ENCODE measurements around the gene TSSC4.
"Not testable (repeated sequence)": the region's sequence is repeated elsewhere in the genome, so short reads cannot be mapped to it uniquely, and the experiment has no call there.

Gene TSSC4

DNA sequence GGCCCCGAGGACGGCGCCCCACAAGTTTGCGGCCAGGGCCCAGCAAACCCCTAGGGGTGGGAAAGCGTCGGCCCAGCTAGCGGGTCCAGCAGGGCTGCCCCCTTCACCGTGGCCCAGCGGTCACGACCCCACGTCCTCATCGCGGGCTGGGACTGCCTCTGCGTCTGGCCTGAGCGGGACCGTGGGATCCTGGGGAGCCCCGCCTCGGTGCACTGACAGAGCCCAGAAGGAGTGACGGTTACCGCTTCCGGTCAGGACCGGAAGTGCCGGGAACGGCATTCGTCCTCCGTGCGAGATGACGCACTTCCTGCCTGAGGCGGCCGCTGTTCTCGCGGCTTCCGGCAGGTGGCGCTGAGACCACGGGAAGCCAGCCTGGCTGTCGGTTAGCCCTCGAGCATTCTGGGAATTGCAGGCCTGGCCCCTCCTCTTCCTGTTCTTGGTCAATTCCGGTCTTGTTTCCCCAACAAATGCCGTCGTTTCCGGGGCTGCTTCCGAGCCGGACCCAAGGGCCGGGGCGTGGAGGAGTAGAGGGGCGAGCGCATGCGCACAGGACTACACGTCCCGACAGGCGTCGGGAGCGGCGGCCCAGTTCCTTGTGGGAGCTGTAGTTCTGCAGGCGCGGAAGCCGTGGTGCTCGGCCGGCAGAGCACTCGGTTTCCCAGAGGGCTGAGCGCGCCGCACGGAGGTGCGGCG lies at the start of gene TSSC4:
TSSC4 (plus strand) TSS at position 682 of the 693 bp plus-strand sequence. CDS start 1,884 bp downstream, outside the sequence.
- peak within 1 kb of the TSS; percentile 100 for H3K4me3 ChIP-seq (ENCODE audit: low read depth, low read length)
- TF ChIP-seq, protein P1, sequence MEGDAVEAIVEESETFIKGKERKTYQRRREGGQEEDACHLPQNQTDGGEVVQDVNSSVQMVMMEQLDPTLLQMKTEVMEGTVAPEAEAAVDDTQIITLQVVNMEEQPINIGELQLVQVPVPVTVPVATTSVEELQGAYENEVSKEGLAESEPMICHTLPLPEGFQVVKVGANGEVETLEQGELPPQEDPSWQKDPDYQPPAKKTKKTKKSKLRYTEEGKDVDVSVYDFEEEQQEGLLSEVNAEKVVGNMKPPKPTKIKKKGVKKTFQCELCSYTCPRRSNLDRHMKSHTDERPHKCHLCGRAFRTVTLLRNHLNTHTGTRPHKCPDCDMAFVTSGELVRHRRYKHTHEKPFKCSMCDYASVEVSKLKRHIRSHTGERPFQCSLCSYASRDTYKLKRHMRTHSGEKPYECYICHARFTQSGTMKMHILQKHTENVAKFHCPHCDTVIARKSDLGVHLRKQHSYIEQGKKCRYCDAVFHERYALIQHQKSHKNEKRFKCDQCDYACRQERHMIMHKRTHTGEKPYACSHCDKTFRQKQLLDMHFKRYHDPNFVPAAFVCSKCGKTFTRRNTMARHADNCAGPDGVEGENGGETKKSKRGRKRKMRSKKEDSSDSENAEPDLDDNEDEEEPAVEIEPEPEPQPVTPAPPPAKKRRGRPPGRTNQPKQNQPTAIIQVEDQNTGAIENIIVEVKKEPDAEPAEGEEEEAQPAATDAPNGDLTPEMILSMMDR (IDR thresholded peaks at IDR 0.05; ENCODE audit: control insufficient read depth, extremely low read depth, insufficient read depth): peak; percentile 100
- peak; percentile 99 for DNase-seq (ENCODE audit: low read depth)

DNA sequence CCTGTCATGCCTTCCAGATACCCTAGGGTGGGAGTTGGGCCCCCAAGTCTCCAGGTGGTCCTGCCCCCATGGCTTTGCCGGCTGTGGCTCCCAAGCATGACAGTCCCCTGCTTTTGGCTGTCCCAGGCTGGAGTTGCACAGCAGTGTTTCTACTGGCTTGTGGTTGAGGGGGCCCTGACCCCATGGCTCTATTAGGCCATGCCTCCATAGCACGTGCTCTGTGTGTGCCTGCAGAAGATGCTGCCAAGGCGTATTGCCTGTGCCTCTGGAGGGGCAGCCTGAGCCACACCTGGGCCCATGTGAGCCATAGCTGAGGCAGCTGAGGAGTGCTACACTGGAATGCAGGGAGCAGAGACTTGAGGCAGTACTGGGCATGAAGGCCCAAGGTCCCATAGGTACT lies 48.8 kb upstream of the TSSC4 start:
- TF ChIP-seq, protein P1 (IDR thresholded peaks at IDR 0.05; ENCODE audit: control insufficient read depth, extremely low read depth, insufficient read depth): no peak
- no peak for DNase-seq (ENCODE audit: low read depth)
- no peak overlapping the region for H3K4me3 ChIP-seq (ENCODE audit: low read depth, low read length)

DNA sequence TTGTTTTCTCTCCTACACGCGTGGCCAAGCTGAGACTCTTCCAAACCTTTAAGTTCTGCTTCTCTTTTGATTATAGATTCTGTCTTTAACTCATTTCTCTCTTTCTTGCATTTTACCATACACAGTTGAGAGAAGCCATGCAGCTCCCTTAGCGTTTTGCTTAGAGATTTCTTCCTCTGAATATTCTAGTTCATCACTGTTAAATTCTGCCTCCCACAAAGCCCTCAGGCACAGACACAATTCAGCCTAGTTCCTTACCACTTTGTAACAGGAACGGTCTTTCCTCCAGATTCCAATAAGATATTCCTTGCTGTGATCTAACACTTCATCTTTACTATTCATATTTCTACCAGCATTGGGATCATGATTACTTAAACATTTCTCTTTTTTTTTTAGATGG lies 48.1 kb upstream of the TSSC4 start:
- TF ChIP-seq, protein P1 (IDR thresholded peaks at IDR 0.05; ENCODE audit: control insufficient read depth, extremely low read depth, insufficient read depth): no peak
- no peak overlapping the region for H3K4me3 ChIP-seq (ENCODE audit: low read depth, low read length)
- DNase-seq (ENCODE audit: low read depth): no peak

DNA sequence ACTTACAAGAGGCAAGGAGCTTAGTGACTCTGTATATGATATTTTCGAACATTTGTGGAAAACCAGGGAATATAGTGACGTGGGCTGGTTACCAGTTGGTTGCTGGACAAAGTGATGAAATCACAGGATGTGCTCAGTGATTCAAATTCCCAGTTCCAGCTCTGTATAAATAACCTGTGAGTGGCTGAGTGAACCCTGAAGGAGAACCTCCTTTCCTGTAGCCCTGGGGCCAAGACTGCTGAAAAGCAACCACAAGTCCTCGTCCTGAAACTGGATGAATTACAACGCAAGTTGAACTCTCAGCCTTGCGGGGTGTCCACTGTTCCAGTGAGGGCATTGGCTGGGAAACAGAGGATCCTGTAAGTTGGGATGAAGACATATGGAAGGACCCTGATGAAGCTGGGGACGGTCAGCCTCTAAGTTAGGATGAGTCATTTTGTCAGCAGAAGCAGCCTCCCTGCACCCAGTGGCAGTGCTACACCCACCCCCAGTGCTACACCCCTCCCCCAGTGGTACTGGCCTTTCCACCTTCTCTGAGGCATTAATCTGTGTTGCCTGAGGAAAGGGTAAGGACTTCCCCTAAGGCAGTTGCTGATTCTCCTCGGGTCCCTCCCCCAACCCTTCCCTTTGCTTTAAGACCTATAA lies 45.4 kb upstream of the TSSC4 start:
- TF ChIP-seq, protein P1 (IDR thresholded peaks at IDR 0.05; ENCODE audit: control insufficient read depth, extremely low read depth, insufficient read depth): no peak
- no peak for DNase-seq (ENCODE audit: low read depth)
- H3K4me3 ChIP-seq (ENCODE audit: low read depth, low read length): no peak overlapping the region

DNA sequence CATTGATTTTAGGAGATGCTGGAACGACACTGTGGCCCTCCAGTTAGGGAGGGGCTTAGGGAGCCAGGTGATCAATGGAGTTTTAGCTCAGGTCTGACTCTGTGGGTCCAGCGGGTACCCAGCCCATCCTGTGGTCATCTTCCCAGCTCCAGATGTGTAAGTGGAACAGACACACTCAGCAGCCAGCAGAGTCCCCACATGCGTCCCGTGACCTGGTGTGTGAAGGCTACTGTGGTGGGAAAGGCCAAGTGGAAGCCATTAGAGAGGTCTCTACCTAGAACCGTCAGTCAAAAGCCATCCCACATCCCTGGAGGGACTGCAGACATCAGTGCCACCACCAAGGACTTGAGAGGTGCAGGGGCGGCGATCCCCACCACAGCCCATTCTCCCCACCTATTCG lies 43.3 kb upstream of the TSSC4 start:
- H3K4me3 ChIP-seq (ENCODE audit: low read depth, low read length): no peak overlapping the region
- no peak for DNase-seq (ENCODE audit: low read depth)
- TF ChIP-seq, protein P1 (IDR thresholded peaks at IDR 0.05; ENCODE audit: control insufficient read depth, extremely low read depth, insufficient read depth): no peak

DNA sequence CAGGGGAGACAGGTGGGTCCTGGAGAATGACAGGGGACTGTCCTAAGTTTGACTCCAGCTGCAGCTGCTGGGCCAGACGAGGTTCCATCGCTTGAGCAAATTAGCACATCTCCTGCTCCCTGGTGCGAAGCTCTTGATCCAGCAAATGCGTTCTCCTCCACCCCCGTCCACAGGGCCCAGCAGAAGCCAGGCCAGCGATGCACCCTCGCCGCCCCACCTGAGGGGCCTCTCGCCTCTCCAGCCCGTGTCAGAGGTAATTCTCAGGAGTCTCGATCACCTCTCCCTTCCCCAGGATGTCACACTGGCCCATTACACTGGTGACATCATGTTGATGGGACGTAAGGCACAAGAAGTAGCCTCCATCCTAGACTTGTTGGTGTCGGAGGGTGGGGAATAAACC lies 42.9 kb upstream of the TSSC4 start:
- not testable (repeated sequence) for DNase-seq (ENCODE audit: low read depth); H3K4me3 ChIP-seq (ENCODE audit: low read depth, low read length)

DNA sequence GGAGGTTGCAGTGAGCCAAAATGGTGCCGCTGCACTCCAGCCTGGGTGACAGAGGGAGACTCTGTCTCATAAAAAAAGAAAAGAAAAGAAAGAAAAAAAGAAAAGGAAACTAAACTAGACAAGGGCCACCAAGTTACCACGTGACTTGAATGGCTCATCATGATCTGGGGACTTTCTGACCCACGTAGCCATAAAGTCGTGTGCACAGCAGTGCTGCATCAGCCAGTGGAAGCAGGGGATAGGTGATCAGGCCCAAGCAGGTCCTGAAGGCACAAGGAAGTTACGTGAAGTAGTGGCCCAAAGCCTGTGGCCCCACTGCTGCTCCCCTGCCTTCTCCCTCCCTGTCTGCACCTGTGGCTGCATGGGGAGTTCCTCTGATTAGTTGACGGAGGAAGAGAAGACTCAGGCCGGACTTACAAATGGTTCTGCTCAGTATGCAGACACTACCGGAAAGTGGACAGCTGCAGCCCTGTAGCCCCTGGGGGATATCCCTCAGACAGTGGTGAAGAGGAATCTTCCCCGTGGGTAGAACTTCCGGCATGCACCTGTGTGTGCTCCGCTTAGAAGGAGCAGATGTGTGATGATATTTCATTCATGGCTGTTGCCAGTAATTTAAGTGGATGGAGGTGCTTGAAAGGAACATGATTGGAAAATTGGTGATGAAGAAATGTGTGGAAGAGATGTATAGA lies 41.7 kb upstream of the TSSC4 start:
- no peak for DNase-seq (ENCODE audit: low read depth)
- H3K4me3 ChIP-seq (ENCODE audit: low read depth, low read length): no peak overlapping the region
- TF ChIP-seq, protein P1 (IDR thresholded peaks at IDR 0.05; ENCODE audit: control insufficient read depth, extremely low read depth, insufficient read depth): no peak
